DMS79 treated with DMSO at 0.1 percent for 48 hours (cell line): ENCODE measurements around the gene EPHA10.
"Not testable (repeated sequence)": the region's sequence is repeated elsewhere in the genome, so short reads cannot be mapped to it uniquely, and the experiment has no call there.

ENCODE experiments used
- DNase-seq: peaks from one replicate; lab custom pipeline; 2025; lab: John Stamatoyannopoulos, UW

The EPHA10 gene

DNA sequence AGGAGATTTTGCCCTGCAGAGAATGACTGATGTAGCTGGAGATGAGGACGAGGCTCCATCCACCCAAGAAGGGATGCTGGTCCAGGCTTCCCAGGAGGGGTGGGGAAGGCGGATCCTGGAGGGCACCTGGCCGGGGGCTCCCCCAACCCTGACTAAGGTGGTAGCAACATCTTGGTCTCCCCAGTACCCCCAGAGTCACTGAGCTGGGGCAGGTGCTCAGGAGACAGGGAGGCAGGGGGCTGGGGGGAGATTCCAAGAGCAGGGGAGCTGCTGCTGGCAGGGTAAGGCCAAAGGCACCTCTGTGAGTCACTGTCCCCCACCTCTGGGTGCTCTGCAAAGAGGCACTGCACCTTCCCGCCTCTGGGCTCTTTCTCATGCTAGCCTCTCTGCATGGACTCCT, 48.6 kb downstream of the EPHA10 start:
- no peak for DNase-seq

DNA sequence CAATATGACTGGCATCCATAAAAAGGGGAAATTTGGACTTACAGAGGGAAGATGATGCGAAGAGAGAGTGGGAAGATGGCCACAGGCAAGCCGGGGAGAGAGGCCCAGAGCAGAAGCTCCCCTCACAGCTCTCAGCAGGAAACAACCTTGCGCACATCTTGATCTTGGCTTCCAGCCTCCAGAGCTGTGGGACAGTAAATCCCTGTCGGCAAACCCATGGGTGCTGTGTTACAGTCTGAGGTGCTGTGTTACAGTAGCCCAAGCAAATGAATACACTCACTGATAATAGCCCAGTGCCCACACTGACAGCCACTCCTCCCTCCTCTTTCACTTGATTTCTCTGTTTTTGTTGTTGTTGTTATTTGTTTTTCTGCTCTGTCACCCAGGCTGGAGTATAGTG, 50.2 kb downstream of the EPHA10 start:
- DNase-seq: no peak

- no peak for DNase-seq
Measured at GRCh38 chr1:37714226-37714625, 50.7 kb downstream of the EPHA10 start.

- DNase-seq: no peak
Measured at GRCh38 chr1:37708471-37708870, 56.4 kb downstream of the EPHA10 start.

DNA sequence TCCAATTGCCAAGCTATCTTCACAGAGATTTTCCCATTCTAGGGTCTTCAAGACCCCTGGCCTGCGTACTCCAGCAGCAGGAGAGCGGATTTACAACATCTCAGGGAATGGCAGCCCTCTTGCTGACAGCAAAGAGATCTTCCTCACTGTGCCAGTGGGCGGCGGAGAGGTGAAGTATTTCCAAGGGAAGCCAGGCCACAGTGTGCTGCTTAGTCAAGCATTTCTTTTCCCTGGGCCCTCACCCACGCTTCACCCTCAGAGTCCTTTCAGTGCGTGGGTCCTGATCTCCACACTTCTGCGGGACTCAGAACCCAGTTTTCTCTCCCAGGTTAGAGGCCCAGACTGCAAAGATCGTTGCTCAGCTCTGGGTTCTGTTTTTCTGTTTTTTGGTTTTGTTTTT, 59.5 kb downstream of the EPHA10 start:
- no peak for DNase-seq

DNA sequence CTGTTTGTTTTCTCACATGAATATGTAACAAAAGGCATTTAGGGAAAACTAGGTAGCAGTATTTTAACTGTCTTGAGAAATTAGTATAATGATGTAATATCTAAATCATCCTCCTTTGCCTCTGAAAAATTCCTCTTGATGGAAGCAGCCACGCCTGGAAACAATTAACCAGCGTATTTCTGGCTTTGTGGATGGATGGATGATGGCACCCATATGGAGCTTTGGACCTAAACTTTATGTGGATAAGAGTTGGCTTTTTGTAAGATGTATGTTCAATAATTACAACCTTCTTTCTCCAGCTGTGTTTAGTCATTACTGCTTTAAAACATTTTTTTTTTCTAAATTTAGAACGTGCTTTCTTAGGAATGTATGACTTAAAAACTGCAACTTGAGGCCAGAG, 60.0 kb downstream of the EPHA10 start:
- DNase-seq: no peak

- DNase-seq: no peak
Measured at GRCh38 chr1:37703061-37703460, 61.9 kb downstream of the EPHA10 start.

DNA sequence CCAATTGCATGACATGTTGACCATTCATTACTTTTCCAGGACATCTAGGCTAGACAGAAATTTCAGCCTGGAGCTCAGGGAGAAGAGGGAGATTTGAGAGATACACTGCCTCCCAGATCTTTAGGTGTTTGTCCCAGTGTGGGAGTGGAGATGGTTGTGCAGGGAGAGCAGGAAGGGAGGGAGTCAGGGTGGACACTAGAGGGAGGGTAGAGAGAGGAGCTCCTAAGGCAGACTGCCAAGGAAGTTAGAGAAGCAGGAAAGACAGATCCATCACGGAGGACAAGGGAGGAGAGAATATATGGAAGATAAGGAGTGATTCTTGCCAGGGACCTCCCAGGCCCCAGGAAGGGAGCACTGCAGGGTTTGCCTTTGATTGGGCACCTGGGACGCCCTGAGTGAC, 63.9 kb downstream of the EPHA10 start:
- no peak for DNase-seq

DNA sequence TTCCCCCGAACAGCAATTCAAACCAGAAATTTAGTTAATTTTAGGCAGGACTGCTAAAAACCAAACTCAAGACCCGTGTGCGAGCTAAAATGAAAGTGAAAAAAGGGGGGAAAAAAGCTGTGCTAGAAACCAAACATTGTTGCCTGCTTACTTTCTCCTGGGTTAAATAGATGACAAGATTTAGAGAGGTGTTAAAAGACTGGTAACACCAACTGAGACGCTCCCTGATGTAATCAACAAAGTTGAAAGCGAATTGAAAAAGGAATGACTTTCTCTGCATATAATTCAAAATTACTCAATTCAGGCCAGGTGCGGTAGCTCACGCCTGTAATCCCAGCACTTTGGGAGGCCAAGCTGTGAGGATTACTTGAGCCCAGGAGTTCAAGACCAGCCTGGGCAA, 65.8 kb downstream of the EPHA10 start:
- DNase-seq: no peak

GRCh38 chr1:37697737-37698136, 67.2 kb downstream of the EPHA10 start:
- DNase-seq: no peak

DNA sequence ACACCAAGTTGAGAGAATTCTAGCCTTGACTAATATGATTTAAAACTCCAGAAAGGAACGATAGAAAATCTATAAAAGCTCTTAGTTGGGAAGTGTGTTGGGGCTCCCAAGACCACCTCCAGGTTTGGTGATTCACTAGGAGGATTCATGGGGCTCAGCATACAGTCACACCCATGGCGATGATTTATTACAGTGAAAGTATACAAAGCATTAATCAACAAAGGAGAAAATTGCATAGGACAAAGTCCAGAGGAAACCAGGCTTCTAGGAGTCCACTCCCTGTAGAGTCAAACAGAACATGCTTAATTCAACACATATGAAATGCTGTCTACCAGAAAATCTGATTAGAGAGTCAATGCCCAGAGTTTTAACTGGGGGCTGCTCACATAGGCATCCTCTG, 67.8 kb downstream of the EPHA10 start:
- no peak for DNase-seq

- DNase-seq: peak; percentile 16
Measured at GRCh38 chr1:37692834-37693175, 72.1 kb downstream of the EPHA10 start.

GRCh38 chr1:37692078-37692833, 72.7 kb downstream of the EPHA10 start, which contains the start of gene CDCA8:
Gene CDCA8 (plus strand): TSS chr1:37692516. CDS start chr1:37692691, 175 bp downstream.
- peak; percentile 99 for DNase-seq

- peak; percentile 27 for DNase-seq
Measured at GRCh38 chr1:37691497-37692077, 73.3 kb downstream of the EPHA10 start.

- DNase-seq: no peak
Measured at GRCh38 chr1:37688926-37689325, 76.0 kb downstream of the EPHA10 start.

DNA sequence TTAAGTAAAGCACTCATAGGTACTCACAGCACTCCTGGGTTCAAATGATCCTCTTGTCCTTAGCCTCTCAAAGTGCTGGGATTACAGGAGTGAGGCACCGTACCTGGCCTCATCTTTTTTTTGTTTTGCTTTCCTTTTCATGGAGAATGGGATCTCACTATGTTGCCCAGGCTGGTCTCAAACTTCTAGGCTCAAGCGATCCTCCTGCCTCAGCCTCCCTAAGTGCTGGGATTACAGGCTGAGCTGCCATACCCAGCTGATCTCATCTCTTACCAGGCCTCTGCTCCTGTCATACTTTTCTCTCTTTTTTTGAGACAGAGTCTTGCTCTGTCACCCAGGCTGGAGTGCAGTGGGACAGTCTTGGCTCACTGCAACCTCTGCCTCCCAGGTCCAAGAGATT, 77.2 kb downstream of the EPHA10 start:
- not testable (repeated sequence) for DNase-seq

- no peak for DNase-seq
Measured at GRCh38 chr1:37685722-37686121, 79.2 kb downstream of the EPHA10 start.

DNA sequence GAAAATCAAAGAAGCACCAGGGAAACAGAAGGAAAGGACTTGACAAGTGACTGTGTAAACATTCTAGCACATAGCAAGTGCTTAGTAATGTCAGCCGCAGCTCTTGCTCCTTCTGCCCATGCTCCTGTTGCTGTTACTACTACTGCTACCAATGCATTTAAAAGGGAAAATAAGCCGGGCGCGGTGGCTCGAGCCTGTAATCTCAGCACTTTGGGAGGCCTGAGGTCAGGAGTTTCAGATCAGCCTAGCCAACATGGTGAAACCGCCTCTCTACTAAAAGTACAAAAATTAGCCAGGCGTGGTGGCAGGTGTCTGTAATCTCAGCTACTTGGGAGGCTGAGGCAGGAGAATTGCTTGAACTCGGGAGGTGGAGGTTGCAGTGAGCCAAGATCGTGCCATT, 80.7 kb downstream of the EPHA10 start:
- not testable (repeated sequence) for DNase-seq

DNA sequence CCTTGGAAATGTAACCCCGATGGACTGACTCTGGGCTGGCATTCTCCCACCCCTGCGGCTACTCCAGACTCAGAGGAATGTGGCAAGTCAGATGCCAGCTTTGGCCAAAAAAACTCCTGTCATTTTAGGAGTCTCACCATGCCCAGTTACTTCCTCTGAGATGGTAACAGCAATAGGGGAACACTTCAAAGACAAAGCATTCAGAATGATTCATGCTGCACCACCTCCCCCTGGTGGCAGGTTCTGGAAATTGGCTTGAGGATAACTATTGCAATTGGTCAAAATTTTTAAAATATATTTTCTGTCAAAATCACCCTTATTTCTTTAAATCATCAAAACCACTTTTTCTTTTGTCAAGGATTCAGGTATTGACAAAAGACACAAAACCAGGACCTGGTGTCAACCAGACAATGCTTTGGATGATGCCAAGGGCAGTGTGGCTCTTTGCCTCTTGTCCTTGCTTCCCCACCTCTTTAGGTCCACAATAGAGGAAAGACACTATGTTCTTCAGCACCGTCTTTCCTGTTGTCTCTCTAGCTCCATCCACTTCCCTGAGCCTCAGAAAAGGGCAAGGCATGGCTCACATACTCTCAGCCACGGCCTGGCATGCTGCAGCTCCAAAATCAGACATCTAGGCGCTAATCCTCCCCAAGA, 82.5 kb downstream of the EPHA10 start:
- DNase-seq: peak; percentile 72

- DNase-seq: no peak
Measured at GRCh38 chr1:37680933-37681332, 84.0 kb downstream of the EPHA10 start.

GRCh38 chr1:37677808-37678207, 87.1 kb downstream of the EPHA10 start:
- DNase-seq: no peak

DNA sequence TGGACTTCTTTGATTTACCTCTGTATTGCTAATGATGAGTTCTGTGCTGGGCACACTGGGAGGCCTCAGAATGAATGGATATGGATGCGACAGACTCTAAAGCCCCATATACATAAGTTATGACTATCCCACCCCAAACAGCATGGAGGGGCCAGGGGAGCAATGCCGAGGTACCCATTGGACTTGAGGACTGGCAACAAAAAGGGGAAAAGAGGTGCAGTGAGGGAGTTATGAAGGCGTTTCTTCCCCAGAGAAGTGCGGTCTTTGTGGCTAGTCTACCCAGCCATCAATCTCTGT, 87.8 kb downstream of the EPHA10 start:
- no peak for DNase-seq

- no peak for DNase-seq
Measured at GRCh38 chr1:37676281-37677142, 88.4 kb downstream of the EPHA10 start.
